Heart left ventricle (tissue), 16 donors: Measurements from ENCODE around the gene PARM1. TPM values are rescaled to one million over a fixed set of nuclear protein-coding genes. Genes with fewer than 3 reads are reported as not detected.

Source experiments
- ATAC-seq, 4 donors: fragments of 200-7000 bp; cut with Tn5 transposase; one replicate each; pipeline ENCODE4 v1.9.1; 2020 to 2022; ENCODE audit warnings: moderate library complexity in 4 of 4, mild to moderate bottlenecking in 3 of 4, moderate number of reproducible peaks in 1 of 4
- DNase-seq, 5 donors: peaks; one replicate each; pipeline ENCODE4 v3.0.0-alpha.2; 2020
- H3K27ac ChIP-seq, 12 donors: fragments of 200-600 bp; sonication (generic) in 4 of 12; one replicate each; pipeline versions ENCODE4 v1.5.0 to v1.8.0; 2016 to 2022; ENCODE audit warnings: mild to moderate bottlenecking in 2 of 12
- H3K27me3 ChIP-seq, 9 donors: fragments of 200-600 bp; sonication (generic) in 2 of 9; one replicate each; pipeline versions ENCODE4 v1.5.1 to v1.8.0; 2016 to 2022; ENCODE audit warnings: mild to moderate bottlenecking in 3 of 9
- H3K36me3 ChIP-seq, 9 donors: fragments of 200-600 bp; sonication (generic) in 2 of 9; one replicate each; pipeline versions ENCODE4 v1.5.0 to v1.8.0; 2018 to 2022; ENCODE audit warnings: mild to moderate bottlenecking in 2 of 9
- H3K4me1 ChIP-seq, 12 donors: fragments of 200-600 bp; sonication (generic) in 4 of 12; one replicate each; pipeline versions ENCODE4 v1.5.0 to v1.8.0; 2016 to 2022; ENCODE audit warnings: mild to moderate bottlenecking in 3 of 12
- H3K4me3 ChIP-seq, 12 donors: fragments of 200-600 bp; sonication (generic) in 4 of 12; one replicate each; pipeline versions ENCODE4 v1.5.0 to v1.8.0; 2017 to 2022; ENCODE audit warnings: mild to moderate bottlenecking in 9 of 12, moderate library complexity in 4 of 12
- H3K9me3 ChIP-seq, 12 donors: fragments of 200-600 bp; sonication (generic) in 4 of 12; one replicate each; pipeline versions ENCODE4 v1.5.0 to v1.8.0; 2016 to 2022; ENCODE audit warnings: mild to moderate bottlenecking in 1 of 12
- POLR2A ChIP-seq, 2 donors: fragments of 450-650 bp; IDR thresholded peaks; one replicate each; pipeline ENCODE4 v1.6.1; 2017; ENCODE audit warnings: antibody characterized with exemption in 2 of 2, mild to moderate bottlenecking in 2 of 2, moderate library complexity in 2 of 2
- WGBS, 4 donors: extraction: QIAGEN DNeasy Blood & Tissue Kit in 2 of 4; methylation state at CpG; one replicate each; pipeline versions ENCODE4 v1.1.5 to v1.1.7; 2013 to 2018; 5-methylcytosine and 5-hydroxymethylcytosine counted together
- intact Hi-C, 10 donors: fragments of 100-400 bp; cut with DNase I; formaldehyde crosslinking; loops; one replicate each; pipeline versions ENCODE4 v1.11.1 to v1.14.2; 2022
- polyA plus RNA-seq, 2 donors: library from polyadenylated mRNA; stranded (reverse); fragments of 200-250 nt; gene quantifications; one replicate each; pipeline ENCODE4 v1.2.3, GENCODE V29; 2013
- total RNA-seq, 9 donors: library from RNA; depleted of rRNA in 2 of 9; stranded (reverse); fragments of >200 nt in 2 of 9; fragmentation: NEBNext Ultra II Directional in 3 of 9; extraction: Animal tissue kit (Norgen Biotek cat#: 25700) in 3 of 9; gene quantifications; one replicate each; pipeline versions ENCODE4 v1.1.0 to v1.2.4, GENCODE V29; 2016 to 2023
- TF ChIP-seq, protein P1 (sequence below), 12 donors: fragments of 200-600 bp; sonication (generic) in 4 of 12; IDR thresholded peaks; one replicate each; pipeline versions ENCODE4 v1.5.0 to v1.8.0; 2018 to 2022; ENCODE audit warnings: antibody characterized with exemption in 12 of 12, mild to moderate bottlenecking in 5 of 12
- donor health status: ischemic (EF 13 %, LVEDD 7.1; RV severe dilation, severe dysfunction).
- donor health status: healthy with polysubstance abuse.
- donor health status: DM: no; HTN: yes; CAD: no.
- donor health status: DM: no; HTN: no; CAD: no.
- donor health status: ischemic (EF 25% LVEDD 6.9; RV normal size, moderate dysfunction).
- donor health status: ischemic (EF 25% LVEDD 5.7; RV mildly dilated, moderate dysfunction).
- donor health status: healthy.
- donor health status: DM: yes; HTN: yes; CAD: no.
- donor health status: ischemic (EF 35%, LVEDD 5.7; RV mildly dilated, moderate dysfunction).
- donor health status: nonischemic (EF 11% LVEDD 7.7; RV severe dilation, severe dysfunction).
- donor health status: DM: yes; HTN: yes; CAD: no.
- donor health status: PGD.
- donor health status: ischemic (EF 29% LVEDD 5.4; RV normal size, mild dysfunction).
- donor health status: nonischemic (EF 23%, LVEDD 6.1; RV moderate dilation, normal function).

The PARM1 gene
- total and polyA plus RNA-seq, 11 donors: 28.8 to 144 (median 75.2) TPM

GRCh38 chr4:75065909-75066308 lies 133.0 kb downstream of the PARM1 start:
- DNase-seq (no peak), ATAC-seq (no peak)
- no peaks in the 10 kb centered on the region for H3K36me3 ChIP-seq
- no peak overlapping the region for H3K27ac ChIP-seq
- no peak for TF ChIP-seq POLR2A (IDR thresholded peaks at IDR 0.05)
- TF ChIP-seq, protein P1, sequence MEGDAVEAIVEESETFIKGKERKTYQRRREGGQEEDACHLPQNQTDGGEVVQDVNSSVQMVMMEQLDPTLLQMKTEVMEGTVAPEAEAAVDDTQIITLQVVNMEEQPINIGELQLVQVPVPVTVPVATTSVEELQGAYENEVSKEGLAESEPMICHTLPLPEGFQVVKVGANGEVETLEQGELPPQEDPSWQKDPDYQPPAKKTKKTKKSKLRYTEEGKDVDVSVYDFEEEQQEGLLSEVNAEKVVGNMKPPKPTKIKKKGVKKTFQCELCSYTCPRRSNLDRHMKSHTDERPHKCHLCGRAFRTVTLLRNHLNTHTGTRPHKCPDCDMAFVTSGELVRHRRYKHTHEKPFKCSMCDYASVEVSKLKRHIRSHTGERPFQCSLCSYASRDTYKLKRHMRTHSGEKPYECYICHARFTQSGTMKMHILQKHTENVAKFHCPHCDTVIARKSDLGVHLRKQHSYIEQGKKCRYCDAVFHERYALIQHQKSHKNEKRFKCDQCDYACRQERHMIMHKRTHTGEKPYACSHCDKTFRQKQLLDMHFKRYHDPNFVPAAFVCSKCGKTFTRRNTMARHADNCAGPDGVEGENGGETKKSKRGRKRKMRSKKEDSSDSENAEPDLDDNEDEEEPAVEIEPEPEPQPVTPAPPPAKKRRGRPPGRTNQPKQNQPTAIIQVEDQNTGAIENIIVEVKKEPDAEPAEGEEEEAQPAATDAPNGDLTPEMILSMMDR (IDR thresholded peaks at IDR 0.05): no peak
- H3K4me3 ChIP-seq: no peak overlapping the region
- H3K27me3 ChIP-seq: no peaks in the 10 kb centered on the region
- no peaks in the 10 kb centered on the region for H3K9me3 ChIP-seq
- H3K4me1 ChIP-seq: no peaks in the 10 kb centered on the region
- intact Hi-C loops: no loop called here

GRCh38 chr4:75069493-75070074 lies 136.7 kb downstream of the PARM1 start:
- Histone ChIP-seq H3K4me3 (no peak overlapping the region), H3K27me3 (no peaks in the 10 kb centered on the region), H3K4me1 (no peaks in the 10 kb centered on the region), H3K27ac (no peak overlapping the region), H3K36me3 (no peaks in the 10 kb centered on the region), H3K9me3 (no peaks in the 10 kb centered on the region)
- TF ChIP-seq POLR2A (IDR thresholded peaks at IDR 0.05): no peak
- TF ChIP-seq, protein P1 (IDR thresholded peaks at IDR 0.05): no peak
- intact Hi-C loops: no loop called here
- 76 to 79% (median 78%) methylated on average over 7 of the region's 7 CpGs for WGBS, 4 donors
- no peak for ATAC-seq
- no peak for DNase-seq

GRCh38 chr4:75071317-75071716 lies 138.4 kb downstream of the PARM1 start:
- no peaks in the 10 kb centered on the region for H3K4me1 ChIP-seq
- H3K27me3 ChIP-seq: no peaks in the 10 kb centered on the region
- TF ChIP-seq, protein P1 (IDR thresholded peaks at IDR 0.05): no peak
- no peak for TF ChIP-seq POLR2A (IDR thresholded peaks at IDR 0.05)
- no peak overlapping the region for H3K4me3 ChIP-seq
- H3K27ac ChIP-seq: no peak overlapping the region
- no peak for ATAC-seq
- intact Hi-C loops: no loop called here
- 50 to 68% (median 62%) methylated on average over 4 of the region's 4 CpGs for WGBS, 4 donors
- DNase-seq: no peak
- H3K9me3 ChIP-seq: no peaks in the 10 kb centered on the region
- H3K36me3 ChIP-seq: no peaks in the 10 kb centered on the region

DNA sequence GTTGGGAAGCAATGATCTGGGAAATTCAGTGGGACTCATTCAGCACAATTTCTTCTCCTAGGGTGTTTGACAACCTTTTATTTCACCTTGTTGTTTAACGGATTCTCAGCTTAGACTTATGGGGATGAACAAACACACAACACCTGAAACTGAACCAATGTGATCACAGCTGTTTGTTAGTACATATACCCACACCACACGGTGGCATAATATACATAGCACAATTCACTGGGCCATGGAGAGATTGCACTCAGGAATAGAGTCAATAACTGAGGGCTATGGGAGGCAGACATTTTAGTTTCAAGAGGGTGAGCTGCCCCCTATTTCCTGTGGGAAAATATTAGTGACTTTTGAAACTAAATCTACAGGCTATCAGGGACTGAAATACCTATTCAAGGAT lies 148.0 kb downstream of the PARM1 start:
- 81 to 92% (median 88%) methylated on average over 2 of the region's 2 CpGs for WGBS, 4 donors
- H3K9me3 ChIP-seq: peaks cover 0 to under 1% (median 0%) of the 10 kb centered on the region in 12 donors
- intact Hi-C loops: no loop called here
- H3K4me1 ChIP-seq: no peaks in the 10 kb centered on the region
- H3K27me3 ChIP-seq: no peaks in the 10 kb centered on the region
- ATAC-seq: no peak
- no peak for TF ChIP-seq POLR2A (IDR thresholded peaks at IDR 0.05)
- TF ChIP-seq, protein P1 (IDR thresholded peaks at IDR 0.05): no peak
- H3K4me3 ChIP-seq: no peak overlapping the region
- DNase-seq: no peak
- no peak overlapping the region for H3K27ac ChIP-seq
- no peaks in the 10 kb centered on the region for H3K36me3 ChIP-seq
